Nephron (organoid): ENCODE results near the gene ENTR1.

Experiments
- H3K27ac Mint-ChIP-seq, 3 experiments: 2 replicates each; pipeline ENCODE4 v1.8.0; 2020; ENCODE audit warnings: mixed read lengths in 3 of 3, mild to moderate bottlenecking in 2 of 3, moderate library complexity in 1 of 3
- H3K27me3 Mint-ChIP-seq: 2 replicates; pipeline ENCODE4 v1.8.0; 2021; ENCODE audit warnings: low read depth, mild to moderate bottlenecking, moderate library complexity, mixed read lengths
- H3K36me3 Mint-ChIP-seq: 2 replicates; pipeline ENCODE4 v1.8.0; 2020; ENCODE audit warnings: low read depth, mixed read lengths
- H3K4me1 Mint-ChIP-seq: 2 replicates; pipeline ENCODE4 v1.8.0; 2020; ENCODE audit warnings: mixed read lengths
- H3K4me3 Mint-ChIP-seq, 3 experiments: 2 replicates each; pipeline ENCODE4 v1.8.0; 2020; ENCODE audit warnings: mild to moderate bottlenecking in 3 of 3, mixed read lengths in 3 of 3, moderate library complexity in 2 of 3
- H3K9me3 Mint-ChIP-seq: 2 replicates; pipeline ENCODE4 v1.8.0; 2020; ENCODE audit warnings: mixed read lengths
- TF ChIP-seq, protein P1 (sequence below), 3 experiments: fragments of 200-600 bp; sonication (generic); IDR thresholded peaks; one replicate each; pipeline ENCODE4 v1.5.0; 2021; ENCODE audit warnings: antibody characterized with exemption in 3 of 3; ENCODE audit not compliant: unreplicated experiment in 3 of 3

ENTR1 gene

DNA sequence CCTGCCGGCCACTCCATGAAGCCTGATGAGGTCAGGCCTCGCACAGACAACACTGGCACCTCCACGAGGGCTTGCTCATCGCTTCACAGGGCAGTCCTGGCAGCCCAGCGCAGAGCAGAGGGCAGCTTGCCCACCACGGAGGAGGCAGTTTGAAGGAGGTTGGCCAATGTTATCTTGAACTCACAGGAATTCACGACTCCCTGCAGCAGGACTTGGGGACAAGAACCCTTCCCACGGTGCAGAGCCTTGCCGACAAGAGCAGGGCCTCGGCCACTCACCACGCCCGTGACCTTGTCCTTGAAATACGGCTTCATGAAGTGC, 15.4 kb downstream of the ENTR1 start:
- Mint-ChIP-seq H3K27me3 (no peaks in the 10 kb centered on the region), H3K4me1 (peaks cover 9% of the 10 kb centered on the region), H3K4me3 (no peak overlapping the region), H3K9me3 (no peaks in the 10 kb centered on the region), H3K36me3 (peaks cover 32% of the 10 kb centered on the region), H3K27ac (no peak overlapping the region)
- TF ChIP-seq, protein P1, sequence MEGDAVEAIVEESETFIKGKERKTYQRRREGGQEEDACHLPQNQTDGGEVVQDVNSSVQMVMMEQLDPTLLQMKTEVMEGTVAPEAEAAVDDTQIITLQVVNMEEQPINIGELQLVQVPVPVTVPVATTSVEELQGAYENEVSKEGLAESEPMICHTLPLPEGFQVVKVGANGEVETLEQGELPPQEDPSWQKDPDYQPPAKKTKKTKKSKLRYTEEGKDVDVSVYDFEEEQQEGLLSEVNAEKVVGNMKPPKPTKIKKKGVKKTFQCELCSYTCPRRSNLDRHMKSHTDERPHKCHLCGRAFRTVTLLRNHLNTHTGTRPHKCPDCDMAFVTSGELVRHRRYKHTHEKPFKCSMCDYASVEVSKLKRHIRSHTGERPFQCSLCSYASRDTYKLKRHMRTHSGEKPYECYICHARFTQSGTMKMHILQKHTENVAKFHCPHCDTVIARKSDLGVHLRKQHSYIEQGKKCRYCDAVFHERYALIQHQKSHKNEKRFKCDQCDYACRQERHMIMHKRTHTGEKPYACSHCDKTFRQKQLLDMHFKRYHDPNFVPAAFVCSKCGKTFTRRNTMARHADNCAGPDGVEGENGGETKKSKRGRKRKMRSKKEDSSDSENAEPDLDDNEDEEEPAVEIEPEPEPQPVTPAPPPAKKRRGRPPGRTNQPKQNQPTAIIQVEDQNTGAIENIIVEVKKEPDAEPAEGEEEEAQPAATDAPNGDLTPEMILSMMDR (IDR thresholded peaks at IDR 0.05; ENCODE audit: unreplicated experiment in 3 of 3) = no peak

DNA sequence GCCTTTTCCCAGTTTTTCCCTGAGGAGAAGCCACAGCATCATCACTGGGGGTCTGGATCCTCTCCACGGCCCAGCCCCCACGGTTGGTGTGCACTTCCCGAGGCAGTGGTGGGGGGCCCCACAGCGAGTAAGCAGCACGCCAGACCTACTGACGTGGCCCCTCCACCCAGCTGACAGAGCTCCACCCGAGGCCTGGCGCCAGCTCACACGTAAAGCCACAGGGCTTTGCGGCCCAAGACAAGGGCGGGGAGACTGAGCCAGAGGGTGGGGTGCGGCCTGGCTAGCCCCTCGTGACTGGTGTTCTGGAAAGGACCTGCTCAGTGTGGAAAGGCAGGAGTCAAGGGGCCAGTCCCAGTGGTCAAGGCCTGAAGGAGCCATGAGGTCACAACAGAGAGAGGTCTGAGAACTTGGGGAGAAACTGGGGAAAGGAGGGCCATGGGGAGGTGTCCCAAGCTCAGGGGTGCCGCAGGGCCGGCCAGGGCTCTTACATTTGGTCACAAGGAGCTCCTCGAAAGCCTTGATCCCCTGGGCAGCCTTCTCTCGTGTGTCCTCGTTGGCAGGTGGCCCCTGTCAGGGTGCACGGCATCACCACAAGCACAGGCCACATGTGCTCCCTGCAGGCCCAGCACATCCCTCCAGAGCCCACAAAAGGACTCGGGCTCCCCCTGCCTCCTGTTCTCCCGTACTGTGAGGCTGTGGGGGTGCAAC, 15.9 kb downstream of the ENTR1 start:
- TF ChIP-seq, protein P1 (IDR thresholded peaks at IDR 0.05; ENCODE audit: unreplicated experiment in 3 of 3) = no peak
- Mint-ChIP-seq H3K27ac (no peak overlapping the region), H3K9me3 (no peaks in the 10 kb centered on the region), H3K27me3 (no peaks in the 10 kb centered on the region), H3K36me3 (peaks cover 37% of the 10 kb centered on the region), H3K4me1 (peaks cover 9% of the 10 kb centered on the region), H3K4me3 (no peak overlapping the region)

DNA sequence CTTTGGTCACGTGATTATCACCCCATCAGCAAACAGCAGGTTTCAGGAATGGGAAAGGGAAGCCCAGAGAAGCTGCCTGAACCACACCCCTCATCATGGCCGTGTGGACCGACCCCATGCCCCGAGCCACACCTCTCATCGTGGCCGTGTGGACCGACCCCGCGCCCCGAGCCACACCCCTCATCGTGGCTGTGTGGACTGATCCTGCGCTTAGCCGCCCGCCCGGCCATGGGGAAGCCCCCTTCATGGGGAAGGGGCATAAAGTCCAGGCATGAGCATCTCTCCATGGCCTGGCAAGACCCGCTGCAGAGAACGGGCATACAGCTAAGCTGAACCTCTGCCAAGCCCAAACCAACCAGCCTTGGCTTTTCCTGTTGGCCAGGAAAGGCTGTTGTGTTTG, 16.9 kb downstream of the ENTR1 start:
- TF ChIP-seq, protein P1 (IDR thresholded peaks at IDR 0.05; ENCODE audit: unreplicated experiment in 3 of 3) = no peak
- no peaks in the 10 kb centered on the region for H3K27me3 Mint-ChIP-seq
- H3K9me3 Mint-ChIP-seq = no peaks in the 10 kb centered on the region
- H3K4me1 Mint-ChIP-seq = peaks cover under 1% of the 10 kb centered on the region
- H3K36me3 Mint-ChIP-seq = peaks cover 42% of the 10 kb centered on the region
- H3K27ac Mint-ChIP-seq = no peak overlapping the region
- H3K4me3 Mint-ChIP-seq = no peak overlapping the region

DNA sequence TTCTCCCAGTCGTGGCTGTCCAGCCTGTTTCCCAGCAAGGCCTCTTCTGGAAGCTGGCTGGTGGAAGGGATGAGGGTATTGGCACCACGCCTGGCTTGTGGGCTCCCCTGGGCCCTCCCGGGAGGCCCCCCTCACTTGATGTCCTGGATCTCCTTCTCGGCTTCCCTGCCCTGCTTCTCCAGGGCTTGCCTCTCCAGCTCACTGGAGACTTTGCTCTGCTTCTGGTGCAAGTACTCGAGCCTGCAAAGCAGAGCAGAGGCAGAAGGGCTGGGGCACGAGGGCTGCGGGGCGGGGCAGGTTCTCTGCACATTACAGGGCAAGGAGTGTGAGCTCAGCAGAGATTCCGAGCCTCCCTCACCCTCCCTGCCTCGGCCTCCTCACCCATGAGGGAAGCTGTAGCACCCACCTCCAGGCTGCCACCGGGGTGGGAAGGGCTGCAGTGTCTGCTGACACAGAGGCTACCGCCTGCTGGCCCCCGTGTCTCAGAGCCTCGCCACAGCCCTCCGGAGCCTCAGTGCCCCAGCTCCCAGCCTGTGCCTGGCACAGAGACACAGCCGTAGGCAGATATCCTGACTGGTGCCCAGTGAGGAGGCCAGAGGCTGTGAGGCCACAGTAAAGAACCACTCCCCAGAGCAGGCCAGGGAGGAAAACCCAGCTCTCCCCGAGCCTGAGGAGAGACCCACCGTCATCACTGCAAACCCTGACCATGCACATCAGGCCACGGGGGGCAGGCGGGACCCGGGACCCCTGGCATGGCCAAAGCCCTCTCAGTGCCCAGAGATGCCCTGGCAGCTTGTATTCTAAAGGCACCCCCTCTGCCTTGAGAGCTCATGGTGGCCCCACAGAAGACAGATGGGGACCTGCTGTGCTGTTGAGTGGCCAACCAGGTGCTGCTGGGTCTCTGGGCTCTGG, 17.6 kb downstream of the ENTR1 start:
- peaks cover 46% of the 10 kb centered on the region for H3K36me3 Mint-ChIP-seq
- no peak overlapping the region for H3K4me3 Mint-ChIP-seq
- TF ChIP-seq, protein P1 (IDR thresholded peaks at IDR 0.05; ENCODE audit: unreplicated experiment in 3 of 3) = no peak
- no peaks in the 10 kb centered on the region for H3K27me3 Mint-ChIP-seq
- H3K4me1 Mint-ChIP-seq = no peaks in the 10 kb centered on the region
- no peaks in the 10 kb centered on the region for H3K9me3 Mint-ChIP-seq
- H3K27ac Mint-ChIP-seq = no peak overlapping the region

DNA sequence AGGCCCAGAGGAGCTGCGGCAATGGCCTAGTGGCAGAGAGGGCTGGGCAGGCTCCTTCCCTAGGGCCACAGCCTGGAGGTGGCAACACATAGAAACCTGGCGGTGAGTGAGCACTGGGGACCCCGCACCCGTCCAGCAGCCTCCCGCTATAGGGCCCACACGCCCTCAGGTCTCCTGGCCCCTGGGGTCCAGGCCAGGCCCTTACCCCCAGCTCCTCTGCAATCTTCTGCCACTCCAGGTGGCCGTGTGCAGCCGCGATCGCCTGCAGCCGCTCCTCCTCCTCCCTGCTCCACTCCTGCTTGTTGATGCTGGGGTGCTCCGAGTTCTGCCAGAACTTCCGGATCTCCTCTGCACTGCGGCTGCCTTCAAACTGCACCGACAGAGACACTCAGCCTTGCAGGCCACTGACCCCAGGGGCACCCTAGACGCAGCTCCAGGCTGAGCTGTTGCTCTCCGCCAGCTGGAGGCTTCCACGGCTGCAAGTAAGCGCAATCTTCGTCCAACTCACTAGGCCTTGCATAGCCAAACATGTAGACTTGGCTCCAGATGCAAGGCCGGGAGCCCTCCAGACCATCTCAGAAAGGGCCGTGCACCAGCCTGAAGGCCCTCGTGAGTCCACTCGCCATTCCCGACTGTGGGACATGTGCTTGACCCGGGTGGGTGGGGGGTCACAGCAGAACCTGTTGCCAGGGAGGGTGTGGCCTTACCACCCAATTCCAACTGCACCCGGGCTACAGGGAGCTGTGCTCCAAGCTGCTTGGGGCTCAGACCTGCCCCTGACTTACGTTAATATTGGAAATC, 18.5 kb downstream of the ENTR1 start:
- H3K36me3 Mint-ChIP-seq = peaks cover 48% of the 10 kb centered on the region
- TF ChIP-seq, protein P1 (IDR thresholded peaks at IDR 0.05; ENCODE audit: unreplicated experiment in 3 of 3) = no peak

More for the DNA sequence above, 18.5 kb downstream of the ENTR1 start:
- Mint-ChIP-seq H3K27me3 (no peaks in the 10 kb centered on the region), H3K4me3 (no peak overlapping the region), H3K4me1 (no peaks in the 10 kb centered on the region), H3K27ac (no peak overlapping the region), H3K9me3 (no peaks in the 10 kb centered on the region)
